ENCODE data around the gene ADAMTSL1. TPM values are rescaled to one million over a fixed set of nuclear protein-coding genes. Genes with fewer than 3 reads are reported as not detected.

ADAMTSL1 gene
- total and polyA plus RNA-seq, 9 of the 15 experiments (the other 6 are each of a cell fraction or from before 2014, with no cell fraction given): 0.01 TPM; not detected in 8

DNA sequence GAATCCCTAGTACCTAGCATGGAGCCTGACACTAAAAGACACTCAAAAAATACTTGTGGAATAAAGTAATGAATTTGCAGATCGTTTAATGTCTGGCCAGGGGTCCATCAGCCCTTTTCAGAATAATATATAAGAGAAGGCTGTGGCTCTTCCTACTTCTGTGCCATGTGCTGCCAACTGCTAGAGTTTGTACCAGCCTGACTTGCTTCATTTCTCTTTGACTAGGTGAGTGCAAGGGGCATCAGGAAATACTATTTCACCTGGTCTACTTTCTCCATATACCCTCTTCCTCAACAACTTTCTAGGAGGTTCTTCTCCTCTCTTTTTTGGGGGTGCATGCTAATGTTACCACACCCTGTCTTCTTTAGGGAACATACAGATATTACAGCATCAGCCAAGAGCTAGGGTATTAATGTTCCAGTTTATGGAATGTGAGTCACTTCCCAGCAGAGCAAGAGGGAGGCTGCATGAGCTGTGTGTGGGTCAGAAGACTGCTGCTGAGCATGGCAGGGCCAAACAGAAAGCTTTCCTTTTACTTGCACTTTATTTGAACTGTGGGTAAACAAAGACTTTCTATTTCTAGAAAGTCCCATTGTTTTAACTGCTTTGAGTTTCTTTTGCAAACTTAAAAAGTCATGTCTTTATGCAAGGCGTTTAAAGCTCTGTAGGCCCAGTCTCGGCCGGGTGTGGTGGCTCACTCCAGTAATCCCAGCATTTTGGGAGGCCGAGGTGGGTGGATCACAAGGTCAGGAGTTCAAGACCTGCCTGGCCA, 158.9 kb downstream of the ADAMTSL1 start:
- H3K4me1 ChIP-seq (replicated peaks in 1 of 2; ENCODE audit: control insufficient read depth in 2 of 2, insufficient read depth in 2 of 2, low read length in 2 of 2): no peaks in the 10 kb centered on the region
- no peak for TF ChIP-seq ZNF184 (CRISPR knock-in tag; IDR thresholded peaks at IDR 0.05)
- TF ChIP-seq, protein P1, sequence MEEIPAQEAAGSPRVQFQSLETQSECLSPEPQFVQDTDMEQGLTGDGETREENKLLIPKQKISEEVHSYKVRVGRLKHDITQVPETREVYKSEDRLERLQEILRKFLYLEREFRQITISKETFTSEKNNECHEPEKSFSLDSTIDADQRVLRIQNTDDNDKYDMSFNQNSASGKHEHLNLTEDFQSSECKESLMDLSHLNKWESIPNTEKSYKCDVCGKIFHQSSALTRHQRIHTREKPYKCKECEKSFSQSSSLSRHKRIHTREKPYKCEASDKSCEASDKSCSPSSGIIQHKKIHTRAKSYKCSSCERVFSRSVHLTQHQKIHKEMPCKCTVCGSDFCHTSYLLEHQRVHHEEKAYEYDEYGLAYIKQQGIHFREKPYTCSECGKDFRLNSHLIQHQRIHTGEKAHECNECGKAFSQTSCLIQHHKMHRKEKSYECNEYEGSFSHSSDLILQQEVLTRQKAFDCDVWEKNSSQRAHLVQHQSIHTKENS (CRISPR knock-in tag; IDR thresholded peaks at IDR 0.05): no peak
- no peak for TF ChIP-seq RBM34 (IDR thresholded peaks at IDR 0.05; ENCODE audit: borderline replicate concordance, insufficient read depth, low read length)
- TF ChIP-seq, protein P2, sequence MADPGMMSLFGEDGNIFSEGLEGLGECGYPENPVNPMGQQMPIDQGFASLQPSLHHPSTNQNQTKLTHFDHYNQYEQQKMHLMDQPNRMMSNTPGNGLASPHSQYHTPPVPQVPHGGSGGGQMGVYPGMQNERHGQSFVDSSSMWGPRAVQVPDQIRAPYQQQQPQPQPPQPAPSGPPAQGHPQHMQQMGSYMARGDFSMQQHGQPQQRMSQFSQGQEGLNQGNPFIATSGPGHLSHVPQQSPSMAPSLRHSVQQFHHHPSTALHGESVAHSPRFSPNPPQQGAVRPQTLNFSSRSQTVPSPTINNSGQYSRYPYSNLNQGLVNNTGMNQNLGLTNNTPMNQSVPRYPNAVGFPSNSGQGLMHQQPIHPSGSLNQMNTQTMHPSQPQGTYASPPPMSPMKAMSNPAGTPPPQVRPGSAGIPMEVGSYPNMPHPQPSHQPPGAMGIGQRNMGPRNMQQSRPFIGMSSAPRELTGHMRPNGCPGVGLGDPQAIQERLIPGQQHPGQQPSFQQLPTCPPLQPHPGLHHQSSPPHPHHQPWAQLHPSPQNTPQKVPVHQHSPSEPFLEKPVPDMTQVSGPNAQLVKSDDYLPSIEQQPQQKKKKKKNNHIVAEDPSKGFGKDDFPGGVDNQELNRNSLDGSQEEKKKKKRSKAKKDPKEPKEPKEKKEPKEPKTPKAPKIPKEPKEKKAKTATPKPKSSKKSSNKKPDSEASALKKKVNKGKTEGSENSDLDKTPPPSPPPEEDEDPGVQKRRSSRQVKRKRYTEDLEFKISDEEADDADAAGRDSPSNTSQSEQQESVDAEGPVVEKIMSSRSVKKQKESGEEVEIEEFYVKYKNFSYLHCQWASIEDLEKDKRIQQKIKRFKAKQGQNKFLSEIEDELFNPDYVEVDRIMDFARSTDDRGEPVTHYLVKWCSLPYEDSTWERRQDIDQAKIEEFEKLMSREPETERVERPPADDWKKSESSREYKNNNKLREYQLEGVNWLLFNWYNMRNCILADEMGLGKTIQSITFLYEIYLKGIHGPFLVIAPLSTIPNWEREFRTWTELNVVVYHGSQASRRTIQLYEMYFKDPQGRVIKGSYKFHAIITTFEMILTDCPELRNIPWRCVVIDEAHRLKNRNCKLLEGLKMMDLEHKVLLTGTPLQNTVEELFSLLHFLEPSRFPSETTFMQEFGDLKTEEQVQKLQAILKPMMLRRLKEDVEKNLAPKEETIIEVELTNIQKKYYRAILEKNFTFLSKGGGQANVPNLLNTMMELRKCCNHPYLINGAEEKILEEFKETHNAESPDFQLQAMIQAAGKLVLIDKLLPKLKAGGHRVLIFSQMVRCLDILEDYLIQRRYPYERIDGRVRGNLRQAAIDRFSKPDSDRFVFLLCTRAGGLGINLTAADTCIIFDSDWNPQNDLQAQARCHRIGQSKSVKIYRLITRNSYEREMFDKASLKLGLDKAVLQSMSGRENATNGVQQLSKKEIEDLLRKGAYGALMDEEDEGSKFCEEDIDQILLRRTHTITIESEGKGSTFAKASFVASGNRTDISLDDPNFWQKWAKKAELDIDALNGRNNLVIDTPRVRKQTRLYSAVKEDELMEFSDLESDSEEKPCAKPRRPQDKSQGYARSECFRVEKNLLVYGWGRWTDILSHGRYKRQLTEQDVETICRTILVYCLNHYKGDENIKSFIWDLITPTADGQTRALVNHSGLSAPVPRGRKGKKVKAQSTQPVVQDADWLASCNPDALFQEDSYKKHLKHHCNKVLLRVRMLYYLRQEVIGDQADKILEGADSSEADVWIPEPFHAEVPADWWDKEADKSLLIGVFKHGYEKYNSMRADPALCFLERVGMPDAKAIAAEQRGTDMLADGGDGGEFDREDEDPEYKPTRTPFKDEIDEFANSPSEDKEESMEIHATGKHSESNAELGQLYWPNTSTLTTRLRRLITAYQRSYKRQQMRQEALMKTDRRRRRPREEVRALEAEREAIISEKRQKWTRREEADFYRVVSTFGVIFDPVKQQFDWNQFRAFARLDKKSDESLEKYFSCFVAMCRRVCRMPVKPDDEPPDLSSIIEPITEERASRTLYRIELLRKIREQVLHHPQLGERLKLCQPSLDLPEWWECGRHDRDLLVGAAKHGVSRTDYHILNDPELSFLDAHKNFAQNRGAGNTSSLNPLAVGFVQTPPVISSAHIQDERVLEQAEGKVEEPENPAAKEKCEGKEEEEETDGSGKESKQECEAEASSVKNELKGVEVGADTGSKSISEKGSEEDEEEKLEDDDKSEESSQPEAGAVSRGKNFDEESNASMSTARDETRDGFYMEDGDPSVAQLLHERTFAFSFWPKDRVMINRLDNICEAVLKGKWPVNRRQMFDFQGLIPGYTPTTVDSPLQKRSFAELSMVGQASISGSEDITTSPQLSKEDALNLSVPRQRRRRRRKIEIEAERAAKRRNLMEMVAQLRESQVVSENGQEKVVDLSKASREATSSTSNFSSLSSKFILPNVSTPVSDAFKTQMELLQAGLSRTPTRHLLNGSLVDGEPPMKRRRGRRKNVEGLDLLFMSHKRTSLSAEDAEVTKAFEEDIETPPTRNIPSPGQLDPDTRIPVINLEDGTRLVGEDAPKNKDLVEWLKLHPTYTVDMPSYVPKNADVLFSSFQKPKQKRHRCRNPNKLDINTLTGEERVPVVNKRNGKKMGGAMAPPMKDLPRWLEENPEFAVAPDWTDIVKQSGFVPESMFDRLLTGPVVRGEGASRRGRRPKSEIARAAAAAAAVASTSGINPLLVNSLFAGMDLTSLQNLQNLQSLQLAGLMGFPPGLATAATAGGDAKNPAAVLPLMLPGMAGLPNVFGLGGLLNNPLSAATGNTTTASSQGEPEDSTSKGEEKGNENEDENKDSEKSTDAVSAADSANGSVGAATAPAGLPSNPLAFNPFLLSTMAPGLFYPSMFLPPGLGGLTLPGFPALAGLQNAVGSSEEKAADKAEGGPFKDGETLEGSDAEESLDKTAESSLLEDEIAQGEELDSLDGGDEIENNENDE (IDR thresholded peaks at IDR 0.05; ENCODE audit: low read depth, low read length): no peak
- TF ChIP-seq, protein P3, sequence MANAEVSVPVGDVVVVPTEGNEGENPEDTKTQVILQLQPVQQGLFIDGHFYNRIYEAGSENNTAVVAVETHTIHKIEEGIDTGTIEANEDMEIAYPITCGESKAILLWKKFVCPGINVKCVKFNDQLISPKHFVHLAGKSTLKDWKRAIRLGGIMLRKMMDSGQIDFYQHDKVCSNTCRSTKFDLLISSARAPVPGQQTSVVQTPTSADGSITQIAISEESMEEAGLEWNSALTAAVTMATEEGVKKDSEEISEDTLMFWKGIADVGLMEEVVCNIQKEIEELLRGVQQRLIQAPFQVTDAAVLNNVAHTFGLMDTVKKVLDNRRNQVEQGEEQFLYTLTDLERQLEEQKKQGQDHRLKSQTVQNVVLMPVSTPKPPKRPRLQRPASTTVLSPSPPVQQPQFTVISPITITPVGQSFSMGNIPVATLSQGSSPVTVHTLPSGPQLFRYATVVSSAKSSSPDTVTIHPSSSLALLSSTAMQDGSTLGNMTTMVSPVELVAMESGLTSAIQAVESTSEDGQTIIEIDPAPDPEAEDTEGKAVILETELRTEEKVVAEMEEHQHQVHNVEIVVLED (CRISPR knock-in tag; IDR thresholded peaks at IDR 0.05): no peak
- TF ChIP-seq CBX5 (IDR thresholded peaks at IDR 0.05; ENCODE audit: borderline replicate concordance, low read depth): no peak
- TF ChIP-seq CBFA2T2 (conservative IDR thresholded peaks at IDR 0.05): no peak
- no peak for TF ChIP-seq CC2D1A (IDR thresholded peaks at IDR 0.05)

More for the DNA sequence above, 158.9 kb downstream of the ADAMTSL1 start:
- no peak for DNase-seq (ENCODE audit: extremely low read depth in 1 of 4, low spot score in 3 of 4)
- no peaks in the 10 kb centered on the region for H3K9me3 ChIP-seq (replicated peaks; ENCODE audit: control insufficient read depth, insufficient read depth, low read depth, low read length)
- no peak overlapping the region for H3K27ac ChIP-seq (ENCODE audit: extremely low read depth, low read depth, low read length)
- H3K27me3 ChIP-seq (ENCODE audit: control insufficient read depth in 2 of 2, insufficient read depth in 2 of 2, low read length in 2 of 2): no peaks in the 10 kb centered on the region
- H3K9me1 ChIP-seq (ENCODE audit: control insufficient read depth, insufficient read depth, low read length): no peaks in the 10 kb centered on the region
- no peak overlapping the region for H3K9ac ChIP-seq (ENCODE audit: insufficient read depth in 1 of 2, low read depth in 2 of 2, low read length in 2 of 2)
- no peaks in the 10 kb centered on the region for H3K79me2 ChIP-seq (ENCODE audit: control insufficient read depth, insufficient read depth, low read length)
- no peak for FAIRE-seq
- WGBS (ENCODE audit: insufficient coverage, low coverage, missing lambda C conversion rate): 0% methylated on average over 5 of the region's 5 CpGs
- H3K4me3 ChIP-seq: no peak overlapping the region
- ChIA-PET CTCF (ENCODE audit: low intra/inter-chr PET ratio) (no interaction called here), POLR2A (no interaction called here)
- H3K4me2 ChIP-seq (ENCODE audit: insufficient read depth, low read length): no peak overlapping the region
- in situ Hi-C loops (cut with MboI) (no loop called here), intact Hi-C loops (cut with micrococcal nuclease) (no loop called here)
- no peak for ATAC-seq
- no peak overlapping the region for H2AFZ ChIP-seq (ENCODE audit: low read depth, low read length)
- H3K36me3 ChIP-seq (ENCODE audit: control insufficient read depth, insufficient read depth, low read length): no peaks in the 10 kb centered on the region
- no TSS peak for BruUV-seq (replicated peaks)
- H4K20me1 ChIP-seq (replicated peaks; ENCODE audit: control insufficient read depth, insufficient read depth, low read length): no peaks in the 10 kb centered on the region

Measured in K562 (cell line).